HepG2 (cell line): ENCODE measurements around the gene NRL. TPM values are rescaled to one million over a fixed set of nuclear protein-coding genes. Genes with fewer than 3 reads are reported as not detected.
A peak's percentile ranks its signal among the peaks of the same experiment; 100 is the strongest.

Source experiments
- ATF1 ChIP-seq: IDR thresholded peaks from 2 replicates; pipeline ENCODE4 v1.6.1; 2016; ENCODE audit warnings: mild to moderate bottlenecking, control low read depth
- ATM ChIP-seq: fragments of 450-650 bp; IDR thresholded peaks from 2 replicates; pipeline ENCODE4 v1.7.1; 2017; ENCODE audit warnings: mild to moderate bottlenecking, borderline replicate concordance
- CEBPB ChIP-seq: IDR thresholded peaks from 2 replicates; pipeline ENCODE4 v1.6.1; 2011; ENCODE audit warnings: low read depth, low read length, improper control_type of control experiment, borderline replicate concordance
- ELF3 ChIP-seq: IDR thresholded peaks from 2 replicates; pipeline ENCODE4 v1.6.1; 2016; ENCODE audit warnings: missing genetic modification reagents, missing compliant biosample characterization
- ETV6 ChIP-seq: sonication (generic); formaldehyde crosslinking; conservative IDR thresholded peaks from 2 replicates; pipeline ENCODE4 v1.4.0; 2020; ENCODE audit warnings: missing genetic modification reagents
- HNRNPUL1 ChIP-seq: fragments of 200-400 bp; formaldehyde crosslinking; IDR thresholded peaks from 2 replicates; pipeline ENCODE4 v1.6.1; 2017; ENCODE audit warnings: low read depth, mild to moderate bottlenecking, low read length, moderate library complexity
- KAT8 ChIP-seq: IDR thresholded peaks from 2 replicates; pipeline ENCODE4 v1.6.1; 2016; ENCODE audit warnings: missing genetic modification reagents, missing compliant biosample characterization
- ONECUT2 ChIP-seq: sonication (generic); formaldehyde crosslinking; IDR thresholded peaks from 2 replicates; pipeline ENCODE4 v1.4.0; 2020; ENCODE audit warnings: missing genetic modification reagents
- PHF5A ChIP-seq: IDR thresholded peaks from one replicate; pipeline ENCODE4 v1.6.1; 2018; ENCODE audit warnings: low read depth, missing genetic modification reagents; ENCODE audit not compliant: unreplicated experiment
- POGZ ChIP-seq: sonication (generic); formaldehyde crosslinking; IDR thresholded peaks from 2 replicates; pipeline ENCODE4 v1.4.0; 2020; ENCODE audit warnings: mild to moderate bottlenecking, missing genetic modification reagents
- PPARG ChIP-seq: conservative IDR thresholded peaks from 2 replicates; pipeline ENCODE4 v1.6.1; 2016; ENCODE audit warnings: missing biosample characterization, missing genetic modification reagents
- SIN3A ChIP-seq: IDR thresholded peaks from 2 replicates; pipeline ENCODE4 v1.6.1; 2011; ENCODE audit warnings: low read depth, mild to moderate bottlenecking, control low read depth, low read length, borderline replicate concordance
- SNAPC4 ChIP-seq: sonication (generic); formaldehyde crosslinking; IDR thresholded peaks from 2 replicates; pipeline ENCODE4 v1.4.0; 2020; ENCODE audit warnings: mild to moderate bottlenecking, missing genetic modification reagents
- ZEB1 ChIP-seq: IDR thresholded peaks from 2 replicates; pipeline ENCODE4 v1.6.1; 2012; ENCODE audit warnings: mild to moderate bottlenecking, low read depth, inconsistent platforms; ENCODE audit not compliant: insufficient replicate concordance
- ZFY ChIP-seq: sonication (generic); formaldehyde crosslinking; IDR thresholded peaks from 2 replicates; pipeline ENCODE4 v1.4.0; 2020; ENCODE audit warnings: missing genetic modification reagents
- ZMAT3 ChIP-seq: sonication (generic); formaldehyde crosslinking; conservative IDR thresholded peaks from 2 replicates; pipeline ENCODE4 v1.7.0; 2021; ENCODE audit warnings: missing genetic modification reagents
- ZNF180 ChIP-seq: sonication (generic); formaldehyde crosslinking; IDR thresholded peaks from 2 replicates; pipeline ENCODE4 v1.4.0; 2020; ENCODE audit warnings: low read depth, missing genetic modification reagents, borderline replicate concordance
- ZNF367 ChIP-seq: sonication (generic); formaldehyde crosslinking; IDR thresholded peaks from 2 replicates; pipeline ENCODE4 v1.4.0; 2020; ENCODE audit warnings: missing genetic modification reagents, borderline replicate concordance
- ZNF441 ChIP-seq: sonication (generic); formaldehyde crosslinking; IDR thresholded peaks from 2 replicates; pipeline ENCODE4 v1.7.0; 2021; ENCODE audit warnings: missing genetic modification reagents, borderline replicate concordance
- ZNF556 ChIP-seq: sonication (generic); formaldehyde crosslinking; IDR thresholded peaks from 2 replicates; pipeline ENCODE4 v1.4.0; 2020; ENCODE audit warnings: mild to moderate bottlenecking, missing genetic modification reagents, borderline replicate concordance
- ZNF788 ChIP-seq: sonication (generic); formaldehyde crosslinking; IDR thresholded peaks from 2 replicates; pipeline ENCODE4 v1.5.0; 2020; ENCODE audit warnings: mild to moderate bottlenecking, missing genetic modification reagents, borderline replicate concordance
- ZNF839 ChIP-seq: sonication (generic); formaldehyde crosslinking; IDR thresholded peaks from 2 replicates; pipeline ENCODE4 v1.4.0; 2020; ENCODE audit warnings: missing genetic modification reagents, mild to moderate bottlenecking, borderline replicate concordance
- ZNF883 ChIP-seq: sonication (generic); formaldehyde crosslinking; IDR thresholded peaks from 2 replicates; pipeline ENCODE4 v1.5.1; 2020; ENCODE audit warnings: mild to moderate bottlenecking, missing genetic modification reagents; ENCODE audit errors: not compliant biosample characterization
- polyA plus RNA-seq, 8 experiments: library from polyadenylated mRNA; depleted of rRNA in 3 of 8; stranded (reverse) in 7 of 8; unstranded in 1 of 8; fragments of >200 nt; fragmentation: Illumina TruSeq in 4 of 8; extraction: Trizol in 4 of 8; gene quantifications; 2 replicates each; pipeline versions ENCODE4 v1.2.1 to v1.2.3, GENCODE V29; 2011 to 2016; ENCODE audit warnings: low read depth in 4 of 8, missing spikeins in 1 of 8, mixed read lengths in 1 of 8; ENCODE audit not compliant: insufficient read depth in 1 of 8
- total RNA-seq, 5 experiments: library from RNA; depleted of rRNA; stranded (reverse); fragments of >200 nt; fragmentation: Illumina TruSeq; extraction: Trizol; gene quantifications; 2 replicates each; pipeline ENCODE4 v1.2.3, GENCODE V29; 2016; ENCODE audit warnings: low read depth in 1 of 5
- TF ChIP-seq, protein P1 (sequence below): sonication (generic); formaldehyde crosslinking; IDR thresholded peaks from 2 replicates; pipeline ENCODE4 v1.8.0; 2022; ENCODE audit warnings: missing genetic modification reagents, mild to moderate bottlenecking, inconsistent platforms, borderline replicate concordance
- TF ChIP-seq, protein P2 (sequence below): IDR thresholded peaks from 2 replicates; pipeline ENCODE4 v1.6.1; 2016; ENCODE audit warnings: low read depth, control low read depth

Gene NRL
- total and polyA plus RNA-seq, 2 of the 13 experiments (the other 11 are each of a cell fraction or from before 2014, with no cell fraction given), result 2.5 to 4.7 TPM

DNA sequence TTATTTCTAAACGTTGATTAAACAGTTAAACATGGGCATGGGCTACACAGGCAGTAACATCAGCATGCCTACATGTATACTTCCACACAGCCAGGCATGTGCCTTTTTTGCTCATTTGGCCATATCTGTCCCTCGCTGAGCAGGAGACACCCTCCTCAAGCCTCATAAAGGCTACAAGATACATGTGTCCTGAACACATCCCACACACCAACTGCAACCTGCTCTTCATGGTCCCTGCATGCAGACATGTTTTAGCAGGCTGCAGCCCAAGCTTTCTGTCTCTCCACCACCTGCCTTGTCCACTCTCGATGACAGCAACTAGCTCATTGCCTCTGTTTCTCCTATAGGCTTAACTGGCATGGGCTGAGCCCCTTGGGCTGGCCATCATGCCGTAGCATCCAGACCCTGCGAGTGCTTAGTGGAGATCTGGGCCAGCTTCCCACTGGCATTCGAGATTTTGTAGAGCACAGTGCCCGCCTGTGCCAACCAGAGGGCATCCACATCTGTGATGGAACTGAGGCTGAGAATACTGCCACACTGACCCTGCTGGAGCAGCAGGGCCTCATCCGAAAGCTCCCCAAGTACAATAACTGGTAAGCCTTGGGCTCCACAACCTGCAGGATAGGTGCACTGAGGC is 18.1 kb downstream of the NRL start (continued):
- TF ChIP-seq SNAPC4 (CRISPR knock-in tag), result no peak
- no peak for TF ChIP-seq ATM
- no peak for TF ChIP-seq HNRNPUL1
- TF ChIP-seq ETV6 (CRISPR knock-in tag), result no peak
- TF ChIP-seq PPARG (CRISPR knock-in tag), result no peak
- no peak for TF ChIP-seq ZNF788 (CRISPR knock-in tag)
- TF ChIP-seq POGZ (CRISPR knock-in tag), result no peak
- no peak for TF ChIP-seq ZNF367 (CRISPR knock-in tag)
- no peak for TF ChIP-seq ATF1 (CRISPR knock-in tag)
- TF ChIP-seq ZFY, result no peak; the same call in 1 of the 2 replicates
- TF ChIP-seq ZNF883 (CRISPR knock-in tag), result no peak
- TF ChIP-seq, protein P1, sequence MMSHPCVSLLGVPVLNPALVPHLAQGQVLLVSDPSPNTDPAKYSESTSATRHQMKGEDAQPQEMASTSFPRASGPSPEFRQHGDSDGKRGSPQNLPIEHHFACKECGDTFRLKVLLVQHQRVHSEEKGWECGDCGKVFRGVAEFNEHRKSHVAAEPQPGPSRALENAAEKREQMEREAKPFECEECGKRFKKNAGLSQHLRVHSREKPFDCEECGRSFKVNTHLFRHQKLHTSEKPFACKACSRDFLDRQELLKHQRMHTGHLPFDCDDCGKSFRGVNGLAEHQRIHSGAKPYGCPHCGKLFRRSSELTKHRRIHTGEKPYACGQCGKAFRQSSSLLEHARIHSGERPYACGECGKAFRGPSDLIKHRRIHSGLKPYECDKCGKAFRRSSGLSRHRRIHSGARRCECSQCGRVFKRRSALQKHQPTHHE (CRISPR knock-in tag), result no peak
- TF ChIP-seq KAT8 (CRISPR knock-in tag), result no peak
- no peak for TF ChIP-seq ZNF556
- no peak for TF ChIP-seq ELF3 (CRISPR knock-in tag)
- no peak for TF ChIP-seq SIN3A
- no peak for TF ChIP-seq CEBPB
- TF ChIP-seq ZNF441 (CRISPR knock-in tag), result no peak
- TF ChIP-seq ZNF839 (CRISPR knock-in tag), result peak; percentile 23; the same call in 1 of the 2 replicates
- no peak for TF ChIP-seq ZNF180
- TF ChIP-seq, protein P2, sequence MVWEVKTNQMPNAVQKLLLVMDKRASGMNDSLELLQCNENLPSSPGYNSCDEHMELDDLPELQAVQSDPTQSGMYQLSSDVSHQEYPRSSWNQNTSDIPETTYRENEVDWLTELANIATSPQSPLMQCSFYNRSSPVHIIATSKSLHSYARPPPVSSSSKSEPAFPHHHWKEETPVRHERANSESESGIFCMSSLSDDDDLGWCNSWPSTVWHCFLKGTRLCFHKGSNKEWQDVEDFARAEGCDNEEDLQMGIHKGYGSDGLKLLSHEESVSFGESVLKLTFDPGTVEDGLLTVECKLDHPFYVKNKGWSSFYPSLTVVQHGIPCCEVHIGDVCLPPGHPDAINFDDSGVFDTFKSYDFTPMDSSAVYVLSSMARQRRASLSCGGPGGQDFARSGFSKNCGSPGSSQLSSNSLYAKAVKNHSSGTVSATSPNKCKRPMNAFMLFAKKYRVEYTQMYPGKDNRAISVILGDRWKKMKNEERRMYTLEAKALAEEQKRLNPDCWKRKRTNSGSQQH (CRISPR knock-in tag), result no peak
- TF ChIP-seq ONECUT2 (CRISPR knock-in tag), result no peak
- no peak for TF ChIP-seq ZMAT3 (CRISPR knock-in tag)
- TF ChIP-seq ZEB1, result no peak
- no peak for TF ChIP-seq PHF5A (CRISPR knock-in tag)
